Measurements from ENCODE around the gene GEMIN5.

The GEMIN5 gene

DNA sequence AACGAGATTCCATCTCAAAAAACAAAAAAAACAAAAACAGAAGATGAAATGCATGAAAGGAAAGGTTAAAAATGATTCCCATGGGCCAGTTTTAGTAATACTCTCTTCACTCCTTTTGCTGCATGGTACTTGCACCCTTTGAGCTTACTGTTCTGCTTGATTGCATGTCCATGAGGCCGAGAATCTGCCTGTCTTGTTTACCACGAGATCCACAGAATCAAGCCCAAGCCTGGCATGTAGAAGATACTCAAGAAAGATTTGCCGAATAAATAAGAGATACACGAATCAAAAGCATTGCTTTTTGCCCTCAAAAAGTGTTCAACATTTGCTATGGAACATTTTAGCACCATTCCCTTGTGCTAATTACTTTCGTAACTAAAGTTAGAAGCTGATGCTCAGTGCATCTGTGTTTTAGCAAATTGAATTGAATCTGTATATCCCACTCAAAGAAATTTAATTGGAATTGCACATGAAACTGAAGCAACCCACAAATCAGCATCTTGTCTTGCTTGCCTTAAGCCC lies 88.7 kb downstream of the GEMIN5 start:
- DNase-seq: no peak

DNA sequence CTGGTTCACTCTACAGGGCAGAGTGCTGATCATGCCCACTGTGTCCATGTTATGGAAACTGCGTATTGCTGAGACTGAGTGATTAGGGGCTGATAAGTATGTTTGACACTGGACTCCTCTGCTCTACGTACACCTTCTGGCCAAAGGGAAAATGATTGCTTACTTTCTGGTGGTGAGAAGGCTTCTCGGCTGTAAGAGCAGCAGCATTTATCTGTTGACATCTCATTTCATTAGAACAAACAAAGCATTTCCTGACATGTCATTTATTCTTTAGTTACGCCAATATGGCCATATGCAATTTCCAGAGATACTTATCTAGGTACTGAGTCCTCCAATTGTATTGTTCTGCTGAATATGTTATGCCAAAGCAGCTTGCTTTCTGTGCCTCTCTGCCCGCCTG lies 93.2 kb downstream of the GEMIN5 start:
- DNase-seq: no peak

GRCh38 chr5:154842689-154843530 lies 95.1 kb downstream of the GEMIN5 start:
- no peak for DNase-seq

GRCh38 chr5:154841273-154841661 lies 96.7 kb downstream of the GEMIN5 start:
- DNase-seq: no peak

GRCh38 chr5:154840435-154841272 lies 97.4 kb downstream of the GEMIN5 start:
- no peak for DNase-seq
